HepG2 (cell line): Measurements from ENCODE around the gene HSD17B11. TPM values are rescaled to one million over a fixed set of nuclear protein-coding genes. Genes with fewer than 3 reads are reported as not detected.

Experiments used
- CBX2 ChIP-seq, 2 experiments: fragments of 200-600 bp in 1 of 2; sonication (generic); formaldehyde crosslinking in 1 of 2; IDR thresholded peaks; 2 replicates each; pipeline versions ENCODE4 v1.7.0 to v1.8.1; 2018 to 2022; ENCODE audit warnings: low read depth in 2 of 2, low read length in 1 of 2, mild to moderate bottlenecking in 1 of 2, missing genetic modification reagents in 1 of 2
- FOSL2 ChIP-seq: sonication (generic); formaldehyde crosslinking; IDR thresholded peaks from 2 replicates; pipeline ENCODE4 v1.4.0; 2020; ENCODE audit warnings: missing genetic modification reagents
- FOXA3 ChIP-seq: IDR thresholded peaks from 2 replicates; pipeline ENCODE4 v1.6.1; 2016; ENCODE audit warnings: missing genetic modification reagents, missing compliant biosample characterization
- GPN1 ChIP-seq: sonication (generic); formaldehyde crosslinking; IDR thresholded peaks from 2 replicates; pipeline ENCODE4 v1.5.1; 2020; ENCODE audit warnings: missing genetic modification reagents, borderline replicate concordance
- HNRNPK ChIP-seq: fragments of 200-400 bp; formaldehyde crosslinking; IDR thresholded peaks from 2 replicates; pipeline ENCODE4 v1.6.1; 2018; ENCODE audit warnings: low read length, low read depth, moderate library complexity, mild to moderate bottlenecking; ENCODE audit not compliant: poor library complexity, severe bottlenecking
- HOMEZ ChIP-seq: IDR thresholded peaks from 2 replicates; pipeline ENCODE4 v1.6.1; 2016; ENCODE audit warnings: low read depth
- HOXA7 ChIP-seq: sonication (generic); formaldehyde crosslinking; IDR thresholded peaks from 2 replicates; pipeline ENCODE4 v1.8.1; 2022; ENCODE audit warnings: mild to moderate bottlenecking, missing genetic modification reagents, moderate library complexity
- MIXL1 ChIP-seq: IDR thresholded peaks from 2 replicates; pipeline ENCODE4 v1.6.1; 2016
- MTF2 ChIP-seq: sonication (generic); formaldehyde crosslinking; IDR thresholded peaks from 2 replicates; pipeline ENCODE4 v1.5.0; 2020; ENCODE audit warnings: missing genetic modification reagents, borderline replicate concordance
- NFYC ChIP-seq: IDR thresholded peaks from 2 replicates; pipeline ENCODE4 v1.6.1; 2016; ENCODE audit warnings: missing genetic modification reagents, missing compliant biosample characterization
- PAF1 ChIP-seq: IDR thresholded peaks from 2 replicates; pipeline ENCODE4 v1.6.1; 2016; ENCODE audit warnings: missing genetic modification reagents, missing compliant biosample characterization
- REXO4 ChIP-seq: sonication (generic); formaldehyde crosslinking; IDR thresholded peaks from 2 replicates; pipeline ENCODE4 v1.8.0; 2022; ENCODE audit warnings: missing genetic modification reagents, mild to moderate bottlenecking, borderline replicate concordance
- SKI ChIP-seq: fragments of 450-650 bp; IDR thresholded peaks from one replicate; pipeline ENCODE4 v1.6.1; 2018; ENCODE audit warnings: mild to moderate bottlenecking; ENCODE audit not compliant: partially characterized antibody
- SP4 ChIP-seq: sonication (generic); formaldehyde crosslinking; IDR thresholded peaks from 2 replicates; pipeline ENCODE4 v1.8.1; 2023; ENCODE audit warnings: mild to moderate bottlenecking, missing genetic modification reagents
- ZBTB46 ChIP-seq: sonication (generic); formaldehyde crosslinking; IDR thresholded peaks from 2 replicates; pipeline ENCODE4 v1.4.0; 2020; ENCODE audit warnings: mild to moderate bottlenecking, missing genetic modification reagents, borderline replicate concordance
- ZBTB7A ChIP-seq: sonication (generic); formaldehyde crosslinking; IDR thresholded peaks from 2 replicates; pipeline ENCODE4 v1.8.0; 2022; ENCODE audit warnings: mild to moderate bottlenecking, missing genetic modification reagents
- ZC3H13 ChIP-seq: sonication (generic); formaldehyde crosslinking; IDR thresholded peaks from 2 replicates; pipeline ENCODE4 v1.8.1; 2023; ENCODE audit warnings: mild to moderate bottlenecking, missing genetic modification reagents, moderate library complexity
- ZMYM4 ChIP-seq: sonication (generic); formaldehyde crosslinking; IDR thresholded peaks from 2 replicates; pipeline ENCODE4 v1.8.1; 2023; ENCODE audit warnings: mild to moderate bottlenecking, missing genetic modification reagents
- ZNF10 ChIP-seq: sonication (generic); formaldehyde crosslinking; IDR thresholded peaks from 2 replicates; pipeline ENCODE4 v1.4.0; 2020; ENCODE audit warnings: mild to moderate bottlenecking, low read depth, missing genetic modification reagents, borderline replicate concordance
- ZNF331 ChIP-seq: sonication (generic); formaldehyde crosslinking; IDR thresholded peaks from 2 replicates; pipeline ENCODE4 v1.4.0; 2020; ENCODE audit warnings: missing genetic modification reagents
- ZZZ3 ChIP-seq: sonication (generic); formaldehyde crosslinking; IDR thresholded peaks from 2 replicates; pipeline ENCODE4 v1.4.0; 2020; ENCODE audit warnings: missing genetic modification reagents, mild to moderate bottlenecking, borderline replicate concordance
- polyA plus RNA-seq, 8 experiments: library from polyadenylated mRNA; depleted of rRNA in 3 of 8; stranded (reverse) in 7 of 8; unstranded in 1 of 8; fragments of >200 nt; fragmentation: Illumina TruSeq in 4 of 8; extraction: Trizol in 4 of 8; gene quantifications; 2 replicates each; pipeline versions ENCODE4 v1.2.1 to v1.2.3, GENCODE V29; 2011 to 2016; ENCODE audit warnings: low read depth in 4 of 8, missing spikeins in 1 of 8, mixed read lengths in 1 of 8; ENCODE audit not compliant: insufficient read depth in 1 of 8
- total RNA-seq, 5 experiments: library from RNA; depleted of rRNA; stranded (reverse); fragments of >200 nt; fragmentation: Illumina TruSeq; extraction: Trizol; gene quantifications; 2 replicates each; pipeline ENCODE4 v1.2.3, GENCODE V29; 2016; ENCODE audit warnings: low read depth in 1 of 5
- TF ChIP-seq, protein P1 (sequence below): sonication (generic); formaldehyde crosslinking; IDR thresholded peaks from 2 replicates; pipeline ENCODE4 v1.4.0; 2020; ENCODE audit warnings: missing genetic modification reagents, borderline replicate concordance
- TF ChIP-seq, protein P2 (sequence below): sonication (generic); formaldehyde crosslinking; IDR thresholded peaks from 2 replicates; pipeline ENCODE4 v1.4.0; 2020; ENCODE audit warnings: mild to moderate bottlenecking, missing genetic modification reagents

The HSD17B11 gene
- total and polyA plus RNA-seq, 2 of the 13 experiments (the other 11 are each of a cell fraction or from before 2014, with no cell fraction given), result 121 to 158 TPM

- TF ChIP-seq REXO4 (CRISPR knock-in tag), result no peak
- TF ChIP-seq SKI, result no peak
- TF ChIP-seq FOSL2 (CRISPR knock-in tag), result no peak
- no peak for TF ChIP-seq ZBTB46 (CRISPR knock-in tag)
- TF ChIP-seq, protein P1, sequence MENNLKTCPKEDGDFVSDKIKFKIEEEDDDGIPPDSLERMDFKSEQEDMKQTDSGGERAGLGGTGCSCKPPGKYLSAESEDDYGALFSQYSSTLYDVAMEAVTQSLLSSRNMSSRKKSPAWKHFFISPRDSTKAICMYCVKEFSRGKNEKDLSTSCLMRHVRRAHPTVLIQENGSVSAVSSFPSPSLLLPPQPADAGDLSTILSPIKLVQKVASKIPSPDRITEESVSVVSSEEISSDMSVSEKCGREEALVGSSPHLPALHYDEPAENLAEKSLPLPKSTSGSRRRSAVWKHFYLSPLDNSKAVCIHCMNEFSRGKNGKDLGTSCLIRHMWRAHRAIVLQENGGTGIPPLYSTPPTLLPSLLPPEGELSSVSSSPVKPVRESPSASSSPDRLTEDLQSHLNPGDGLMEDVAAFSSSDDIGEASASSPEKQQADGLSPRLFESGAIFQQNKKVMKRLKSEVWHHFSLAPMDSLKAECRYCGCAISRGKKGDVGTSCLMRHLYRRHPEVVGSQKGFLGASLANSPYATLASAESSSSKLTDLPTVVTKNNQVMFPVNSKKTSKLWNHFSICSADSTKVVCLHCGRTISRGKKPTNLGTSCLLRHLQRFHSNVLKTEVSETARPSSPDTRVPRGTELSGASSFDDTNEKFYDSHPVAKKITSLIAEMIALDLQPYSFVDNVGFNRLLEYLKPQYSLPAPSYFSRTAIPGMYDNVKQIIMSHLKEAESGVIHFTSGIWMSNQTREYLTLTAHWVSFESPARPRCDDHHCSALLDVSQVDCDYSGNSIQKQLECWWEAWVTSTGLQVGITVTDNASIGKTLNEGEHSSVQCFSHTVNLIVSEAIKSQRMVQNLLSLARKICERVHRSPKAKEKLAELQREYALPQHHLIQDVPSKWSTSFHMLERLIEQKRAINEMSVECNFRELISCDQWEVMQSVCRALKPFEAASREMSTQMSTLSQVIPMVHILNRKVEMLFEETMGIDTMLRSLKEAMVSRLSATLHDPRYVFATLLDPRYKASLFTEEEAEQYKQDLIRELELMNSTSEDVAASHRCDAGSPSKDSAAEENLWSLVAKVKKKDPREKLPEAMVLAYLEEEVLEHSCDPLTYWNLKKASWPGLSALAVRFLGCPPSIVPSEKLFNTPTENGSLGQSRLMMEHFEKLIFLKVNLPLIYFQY (CRISPR knock-in tag), result no peak
- no peak for TF ChIP-seq ZNF331 (CRISPR knock-in tag)
- TF ChIP-seq ZMYM4 (CRISPR knock-in tag), result peak; percentile 43
- TF ChIP-seq SP4 (CRISPR knock-in tag), result no peak
- TF ChIP-seq PAF1, result no peak
- no peak for TF ChIP-seq ZNF10 (CRISPR knock-in tag)
- no peak for TF ChIP-seq MIXL1 (CRISPR knock-in tag)
- no peak for TF ChIP-seq ZC3H13
- TF ChIP-seq HNRNPK, result no peak
- TF ChIP-seq ZZZ3, result no peak
- peak; percentile 46 for TF ChIP-seq FOXA3 (CRISPR knock-in tag)
- no peak for TF ChIP-seq MTF2
- no peak for TF ChIP-seq CBX2 (IDR thresholded peaks at IDR 0.05; ENCODE audit: low read depth, low read length)
- TF ChIP-seq CBX2 (CRISPR knock-in tag; IDR thresholded peaks at IDR 0.05; ENCODE audit: low read depth), result no peak
- no peak for TF ChIP-seq ZBTB7A (CRISPR knock-in tag)
- no peak for TF ChIP-seq GPN1
- TF ChIP-seq, protein P2, sequence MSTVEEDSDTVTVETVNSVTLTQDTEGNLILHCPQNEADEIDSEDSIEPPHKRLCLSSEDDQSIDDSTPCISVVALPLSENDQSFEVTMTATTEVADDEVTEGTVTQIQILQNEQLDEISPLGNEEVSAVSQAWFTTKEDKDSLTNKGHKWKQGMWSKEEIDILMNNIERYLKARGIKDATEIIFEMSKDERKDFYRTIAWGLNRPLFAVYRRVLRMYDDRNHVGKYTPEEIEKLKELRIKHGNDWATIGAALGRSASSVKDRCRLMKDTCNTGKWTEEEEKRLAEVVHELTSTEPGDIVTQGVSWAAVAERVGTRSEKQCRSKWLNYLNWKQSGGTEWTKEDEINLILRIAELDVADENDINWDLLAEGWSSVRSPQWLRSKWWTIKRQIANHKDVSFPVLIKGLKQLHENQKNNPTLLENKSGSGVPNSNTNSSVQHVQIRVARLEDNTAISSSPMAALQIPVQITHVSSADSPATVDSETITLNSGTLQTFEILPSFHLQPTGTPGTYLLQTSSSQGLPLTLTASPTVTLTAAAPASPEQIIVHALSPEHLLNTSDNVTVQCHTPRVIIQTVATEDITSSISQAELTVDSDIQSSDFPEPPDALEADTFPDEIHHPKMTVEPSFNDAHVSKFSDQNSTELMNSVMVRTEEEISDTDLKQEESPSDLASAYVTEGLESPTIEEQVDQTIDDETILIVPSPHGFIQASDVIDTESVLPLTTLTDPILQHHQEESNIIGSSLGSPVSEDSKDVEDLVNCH (CRISPR knock-in tag), result no peak
- TF ChIP-seq NFYC (CRISPR knock-in tag), result peak; percentile 70
- TF ChIP-seq HOXA7 (CRISPR knock-in tag), result no peak
- peak; percentile 41; the same call in 1 of the 2 replicates for TF ChIP-seq HOMEZ (CRISPR knock-in tag)
These were observed 26.0 kb upstream of the HSD17B11 start (continued) for GRCh38 chr4:87416965-87417364.
